A673 (cell line): ENCODE measurements around the gene PGBD5.

Experiments used
- CTCF ChIP-seq: fragments of 300-800, 200-600 bp; sonication (generic); conservative IDR thresholded peaks from 2 replicates; pipeline ENCODE4 v1.5.1; 2017; ENCODE audit warnings: low read depth, mild to moderate bottlenecking, antibody characterized with exemption, low read length, moderate library complexity, mixed read lengths
- EZH2 ChIP-seq: fragments of 200-600 bp; sonication (generic); IDR thresholded peaks from 2 replicates; pipeline ENCODE4 v1.6.1; 2017; ENCODE audit warnings: borderline replicate concordance, low read depth, mild to moderate bottlenecking, mixed read lengths, antibody characterized with exemption, low read length; ENCODE audit not compliant: poor library complexity, severe bottlenecking

GRCh38 chr1:230401763-230402294, 24.3 kb downstream of the PGBD5 start:
- TF ChIP-seq CTCF (no peak), EZH2 (no peak)
